K562 (cell line): ENCODE results near the gene NCR1. TPM values are rescaled to one million over a fixed set of nuclear protein-coding genes. Genes with fewer than 3 reads are reported as not detected.
A peak's percentile ranks its signal among the peaks of the same experiment; 100 is the strongest.
"Not testable (repeated sequence)": the region's sequence is repeated elsewhere in the genome, so short reads cannot be mapped to it uniquely, and the experiment has no call there.

Source experiments
- ATAC-seq: fragments of 200-7000 bp; cut with Tn5 transposase; 3 replicates; pipeline ENCODE4 v1.9.1; 2020; ENCODE audit warnings: moderate library complexity
- BruUV-seq: library from RNA; stranded (reverse); fragments of 400-500 nt; replicated peaks from 2 replicates; lab custom pipeline; 2021; lab: Mats Ljungman, UMichigan
- CTCF ChIA-PET: fragments of 300-600 bp; formaldehyde crosslinking; extraction: SDS; loops from one replicate; lab custom pipeline; 2021; ENCODE audit warnings: low intra/inter-chr PET ratio; lab: Yijun Ruan, JAX
- POLR2A ChIA-PET: fragments of 300-600, 350-650 bp; sonication (Branson Sonifier 250); formaldehyde crosslinking; extraction: SDS; loops from one replicate; lab custom pipeline; 2021; ENCODE audit warnings: antibody characterized with exemption, inconsistent platforms; lab: Yijun Ruan, JAX
- DNase-seq, 4 experiments: peaks; one replicate each; pipeline versions ENCODE4 v3.0.0 to v3.0.0-alpha.2; 2011 to 2018; ENCODE audit warnings: low spot score in 3 of 4, mixed read lengths in 3 of 4; ENCODE audit errors: extremely low read depth in 1 of 4
- FAIRE-seq: peaks from 2 replicates; lab custom pipeline; 2011; peaks lifted over from hg19 to GRCh38; lab: Jason Lieb, UNC
- H2AFZ ChIP-seq: 2 replicates; pipeline ENCODE4 v1.6.0; 2011; ENCODE audit warnings: low read depth, low read length, control low read depth, inconsistent platforms
- H3K27ac ChIP-seq: fragments of 200-600 bp; 3 replicates; pipeline ENCODE4 v1.8.0; 2011; ENCODE audit warnings: low read depth, mild to moderate bottlenecking, control low read depth, inconsistent platforms, low read length, moderate library complexity, mixed read lengths; ENCODE audit errors: extremely low read depth
- H3K27me3 ChIP-seq, 2 experiments: fragments of 300-600 bp in 1 of 2; 2 replicates in 1 of 2; 3 replicates in 1 of 2; pipeline versions ENCODE4 v1.6.0 to v1.8.0; 2011; ENCODE audit warnings: inconsistent platforms in 2 of 2, low read length in 2 of 2, mild to moderate bottlenecking in 1 of 2, mixed read lengths in 1 of 2, moderate library complexity in 1 of 2; ENCODE audit not compliant: control insufficient read depth in 2 of 2, insufficient read depth in 2 of 2
- H3K36me3 ChIP-seq: fragments of 300-600 bp; 3 replicates; pipeline ENCODE4 v1.8.0; 2011; ENCODE audit warnings: mild to moderate bottlenecking, low read length, inconsistent platforms; ENCODE audit not compliant: control insufficient read depth, insufficient read depth
- H3K4me1 ChIP-seq, 2 experiments: fragments of 200-600 bp in 1 of 2; replicated peaks in 1 of 2; 2 replicates in 1 of 2; 3 replicates in 1 of 2; pipeline versions ENCODE4 v1.5.1 to v1.8.0; 2011; ENCODE audit warnings: inconsistent platforms in 2 of 2, low read length in 2 of 2, mild to moderate bottlenecking in 1 of 2, mixed read lengths in 1 of 2, moderate library complexity in 1 of 2; ENCODE audit not compliant: control insufficient read depth in 2 of 2, insufficient read depth in 2 of 2
- H3K4me2 ChIP-seq: 2 replicates; pipeline ENCODE4 v1.6.1; 2011; ENCODE audit warnings: low read length, control low read depth, inconsistent platforms, mixed read lengths; ENCODE audit not compliant: insufficient read depth
- H3K4me3 ChIP-seq: fragments of 200-600 bp; sonication (generic), shearing (Covaris generic); 2 replicates; pipeline ENCODE4 v1.5.1; 2016; ENCODE audit warnings: control low read depth, inconsistent platforms
- H3K79me2 ChIP-seq: fragments of 200-600 bp; 3 replicates; pipeline ENCODE4 v1.8.0; 2011; ENCODE audit warnings: low read length, inconsistent platforms; ENCODE audit not compliant: control insufficient read depth, insufficient read depth
- H3K9ac ChIP-seq, 2 experiments: 2 replicates each; pipeline versions ENCODE4 v1.6.0 to v1.6.1; 2011; ENCODE audit warnings: low read depth in 2 of 2, low read length in 2 of 2, control low read depth in 1 of 2, inconsistent platforms in 1 of 2, mild to moderate bottlenecking in 1 of 2, mixed read lengths in 1 of 2; ENCODE audit not compliant: insufficient read depth in 1 of 2
- H3K9me1 ChIP-seq: one replicate; pipeline ENCODE4 v1.6.0; 2011; ENCODE audit warnings: inconsistent platforms, mild to moderate bottlenecking, low read length, moderate library complexity; ENCODE audit not compliant: control insufficient read depth, insufficient read depth
- H3K9me3 ChIP-seq: replicated peaks from 2 replicates; pipeline ENCODE4 v1.5.1; 2011; ENCODE audit warnings: low read depth, low read length, inconsistent platforms; ENCODE audit not compliant: control insufficient read depth, insufficient read depth
- H4K20me1 ChIP-seq: replicated peaks from 2 replicates; pipeline ENCODE4 v1.6.1; 2011; ENCODE audit warnings: low read length, inconsistent platforms, mixed read lengths; ENCODE audit not compliant: control insufficient read depth, insufficient read depth
- ARID1B ChIP-seq: fragments of 450-650 bp; IDR thresholded peaks from 2 replicates; pipeline ENCODE4 v1.6.1; 2016; ENCODE audit warnings: antibody characterized with exemption, mild to moderate bottlenecking, inconsistent platforms
- CBFA2T2 ChIP-seq: fragments of 450-650 bp; conservative IDR thresholded peaks from 2 replicates; pipeline ENCODE4 v1.6.1; 2017; ENCODE audit warnings: mild to moderate bottlenecking
- CBFA2T3 ChIP-seq: fragments of 450-650 bp; IDR thresholded peaks from 2 replicates; pipeline ENCODE4 v1.6.1; 2017
- DPF2 ChIP-seq: fragments of 450-650 bp; IDR thresholded peaks from 2 replicates; pipeline ENCODE4 v1.6.1; 2016
- FOXK2 ChIP-seq, 2 experiments: fragments of 450-650 bp; IDR thresholded peaks in 1 of 2; conservative IDR thresholded peaks in 1 of 2; 2 replicates each; pipeline ENCODE4 v1.6.1; 2016; ENCODE audit warnings: low read depth in 2 of 2, mild to moderate bottlenecking in 1 of 2
- SMARCE1 ChIP-seq: fragments of 450-650 bp; IDR thresholded peaks from 2 replicates; pipeline ENCODE4 v1.7.1; 2016; ENCODE audit warnings: mild to moderate bottlenecking
- SOX6 ChIP-seq: fragments of 450-650 bp; IDR thresholded peaks from 2 replicates; pipeline ENCODE4 v1.6.1; 2014; ENCODE audit warnings: mild to moderate bottlenecking
- TAL1 ChIP-seq: fragments of 450-650 bp; IDR thresholded peaks from 2 replicates; pipeline ENCODE4 v1.6.1; 2016; ENCODE audit warnings: mild to moderate bottlenecking
- WGBS: fragments of 100-300 bp; shearing (Covaris generic); methylation state at CpG from one replicate; pipeline ENCODE4 v1.1.6; 2016; ENCODE audit warnings: low coverage, mixed read lengths; ENCODE audit not compliant: insufficient coverage; ENCODE audit errors: missing lambda C conversion rate; 5-methylcytosine and 5-hydroxymethylcytosine counted together
- in situ Hi-C: fragments of 300-500 bp; cut with MboI; formaldehyde crosslinking; loops from 4 replicates; pipeline ENCODE4 v1.15.0; 2018; ENCODE audit warnings: inconsistent platforms, mixed read lengths
- intact Hi-C: fragments of 100-400 bp; cut with micrococcal nuclease; formaldehyde crosslinking; loops from 2 replicates; pipeline ENCODE4 v1.14.2; 2022
- polyA plus RNA-seq, 8 experiments: library from polyadenylated mRNA; depleted of rRNA in 4 of 8; stranded (reverse) in 5 of 8; unstranded in 3 of 8; fragments of >200 nt; fragmentation: Nextera tagmentation in 2 of 8; fragmentation: Illumina TruSeq in 1 of 8; extraction: Ambion mirVana in 2 of 8; extraction: Trizol in 1 of 8; gene quantifications; 2 replicates each; pipeline versions ENCODE4 v1.2.1 to v1.2.3, GENCODE V29; 2011 to 2014; ENCODE audit warnings: inconsistent platforms in 1 of 8, missing spikeins in 1 of 8
- total RNA-seq, 7 experiments: library from RNA; depleted of rRNA in 6 of 7; stranded (reverse); fragments of >200 nt in 6 of 7; fragmentation: Illumina TruSeq in 2 of 7; extraction: Trizol in 2 of 7; gene quantifications; 2 replicates each; pipeline versions ENCODE4 v1.2.1 to v1.2.3, GENCODE V29; 2011 to 2021; ENCODE audit warnings: low replicate concordance in 1 of 7

Gene NCR1
- total and polyA plus RNA-seq, 9 of the 15 experiments (the other 6 are each of a cell fraction or from before 2014, with no cell fraction given) = 0.25 to 3.1 (median 1.2) TPM

- intact Hi-C loops, H3K79me2 ChIP-seq, H3K9ac ChIP-seq, H3K9me1 ChIP-seq, H3K27me3 ChIP-seq, H3K36me3 ChIP-seq, DNase-seq, H2AFZ ChIP-seq, BruUV-seq, CTCF ChIA-PET, POLR2A ChIA-PET, H3K9me3 ChIP-seq, FAIRE-seq, ATAC-seq, H4K20me1 ChIP-seq, H3K4me3 ChIP-seq, in situ Hi-C loops, H3K4me2 ChIP-seq, H3K27ac ChIP-seq: not testable (repeated sequence)
- TF ChIP-seq DPF2 (peak; percentile 49; the same call in 1 of the 2 replicates), CBFA2T2 (peak; percentile 62), TAL1 (peak; percentile 20; the same call in 1 of the 2 replicates), ARID1B (peak; percentile 39; the same call in 1 of the 2 replicates), CBFA2T3 (peak; percentile 65), SOX6 (0 out of 2 replicates have a peak, but pooled peaks have one; percentile 36), FOXK2 (conservative IDR thresholded peaks at IDR 0.05 in 1 of 2, IDR thresholded peaks at IDR 0.05 in 1 of 2; ENCODE audit: low read depth in 2 of 2) (0 out of 4 replicates have a peak, but pooled peaks of 1 of the 2 experiments have one; percentile 20), SMARCE1 (0 out of 2 replicates have a peak, but pooled peaks have one; percentile 22)
- whole genome bisulfite sequencing = 0% methylated on average over 1 of the region's 5 CpGs
- peaks cover 19 to 23% of the 10 kb centered on the region in 2 experiments; a peak in 4 of 5 replicates for H3K4me1 ChIP-seq
Measured at GRCh38 chr19:54907899-54908298, 2.0 kb downstream of the NCR1 start.
